ENCODE results near the gene CPEB1.
A peak's percentile ranks its signal among the peaks of the same experiment; 100 is the strongest.

Gene CPEB1

GRCh38 chr15:82554849-82555248 is 92.3 kb downstream of the CPEB1 start:
- DNase-seq = no peak
- intact Hi-C loops (cut with DNase I) = no loop called here

GRCh38 chr15:82554351-82554750 is 92.8 kb downstream of the CPEB1 start:
- DNase-seq = peak in 1 of 42 donors; percentile 20
- intact Hi-C loops (cut with DNase I) = no loop called here

- intact Hi-C loops (cut with DNase I) = no loop called here
- DNase-seq = no peak
Measured at GRCh38 chr15:82553846-82554245, 93.3 kb downstream of the CPEB1 start.

GRCh38 chr15:82552861-82553260 is 94.3 kb downstream of the CPEB1 start:
- no peak for DNase-seq
- intact Hi-C loops (cut with DNase I) = no loop called here

- intact Hi-C loops (cut with DNase I) = no loop called here
- no peak for DNase-seq
Measured at GRCh38 chr15:82551646-82552247, 95.4 kb downstream of the CPEB1 start.

GRCh38 chr15:82549199-82549665 is 97.9 kb downstream of the CPEB1 start:
- DNase-seq = no peak
- intact Hi-C loops (cut with DNase I) = no loop called here

- DNase-seq = no peak
- intact Hi-C loops (cut with DNase I) = no loop called here
Measured at GRCh38 chr15:82548700-82549099, 98.5 kb downstream of the CPEB1 start.

- DNase-seq = no peak
- intact Hi-C loops (cut with DNase I) = no loop called here
Measured at GRCh38 chr15:82545478-82545877, 101.7 kb downstream of the CPEB1 start.

- DNase-seq = no peak
- intact Hi-C loops (cut with DNase I) = no loop called here
Measured at GRCh38 chr15:82545002-82545401, 102.2 kb downstream of the CPEB1 start.

GRCh38 chr15:82544431-82544830 is 102.7 kb downstream of the CPEB1 start:
- intact Hi-C loops (cut with DNase I) = loop anchor here (5.0 kb wide), 1 partner anchor 103 kb away; the partner anchor contains the start of gene CPEB1
- no peak for DNase-seq

GRCh38 chr15:82543160-82543559 is 104.0 kb downstream of the CPEB1 start:
- intact Hi-C loops (cut with DNase I) = loop anchor here (5.0 kb wide), 1 partner anchor 104 kb away; the partner anchor contains the start of gene CPEB1
- DNase-seq = no peak

- intact Hi-C loops (cut with DNase I) = loop anchor here (5.0 kb wide), 1 partner anchor 106 kb away; the partner anchor contains the start of gene CPEB1
Measured at GRCh38 chr15:82540984-82541431, 106.2 kb downstream of the CPEB1 start.

GRCh38 chr15:82540055-82540983 is 106.8 kb downstream of the CPEB1 start, which contains the start of gene RPS17:
RPS17 (minus strand) TSS chr15:82540457; CDS start chr15:82540428, 29 bp downstream.
- intact Hi-C loops (cut with DNase I) = loop anchor here (5.0 kb wide), 1 partner anchor 107 kb away; the partner anchor contains the start of gene CPEB1
- DNase-seq = peak; percentile 86 to 98 (median 96)

More at GRCh38 chr15:82540984-82541431, 106.2 kb downstream of the CPEB1 start:
- peak in 4 of 42 donors; percentile 20 to 45 (median 29) for DNase-seq

- peak in 11 of 42 donors; percentile 7 to 48 (median 28) for DNase-seq
- intact Hi-C loops (cut with DNase I) = loop anchor here (5.0 kb wide), 1 partner anchor 108 kb away; the partner anchor contains the start of gene CPEB1
Measured at GRCh38 chr15:82539691-82540054, 107.5 kb downstream of the CPEB1 start.

- intact Hi-C loops (cut with DNase I) = no loop called here
- peak in 5 of 42 donors; percentile 17 to 54 (median 48) for DNase-seq
Measured at GRCh38 chr15:82538961-82539690, 108.0 kb downstream of the CPEB1 start.

- intact Hi-C loops (cut with DNase I) = no loop called here
- DNase-seq = peak in 2 of 42 donors; percentile 18 to 37
Measured at GRCh38 chr15:82537351-82537908, 109.7 kb downstream of the CPEB1 start.

GRCh38 chr15:82536409-82537350 is 110.5 kb downstream of the CPEB1 start:
- intact Hi-C loops (cut with DNase I) = no loop called here
- DNase-seq = peak in 10 of 42 donors; percentile 15 to 52 (median 34)
